K562 (cell line): Measurements from ENCODE around the gene OPA1. TPM values are rescaled to one million over a fixed set of nuclear protein-coding genes. Genes with fewer than 3 reads are reported as not detected.

Experiments used
- ATAC-seq: fragments of 200-7000 bp; cut with Tn5 transposase; 3 replicates; pipeline ENCODE4 v1.9.1; 2020; ENCODE audit warnings: moderate library complexity
- BruUV-seq: library from RNA; stranded (reverse); fragments of 400-500 nt; replicated peaks from 2 replicates; lab custom pipeline; 2021; lab: Mats Ljungman, UMichigan
- CTCF ChIA-PET: fragments of 300-600 bp; formaldehyde crosslinking; extraction: SDS; loops from one replicate; lab custom pipeline; 2021; ENCODE audit warnings: low intra/inter-chr PET ratio; lab: Yijun Ruan, JAX
- POLR2A ChIA-PET: fragments of 300-600, 350-650 bp; sonication (Branson Sonifier 250); formaldehyde crosslinking; extraction: SDS; loops from one replicate; lab custom pipeline; 2021; ENCODE audit warnings: antibody characterized with exemption, inconsistent platforms; lab: Yijun Ruan, JAX
- DNase-seq, 4 experiments: peaks; one replicate each; pipeline versions ENCODE4 v3.0.0 to v3.0.0-alpha.2; 2011 to 2018; ENCODE audit warnings: low spot score in 3 of 4, mixed read lengths in 3 of 4; ENCODE audit errors: extremely low read depth in 1 of 4
- FAIRE-seq: peaks from 2 replicates; lab custom pipeline; 2011; peaks lifted over from hg19 to GRCh38; lab: Jason Lieb, UNC
- H2AFZ ChIP-seq: 2 replicates; pipeline ENCODE4 v1.6.0; 2011; ENCODE audit warnings: low read depth, low read length, control low read depth, inconsistent platforms
- H3K27ac ChIP-seq: fragments of 200-600 bp; 3 replicates; pipeline ENCODE4 v1.8.0; 2011; ENCODE audit warnings: low read depth, mild to moderate bottlenecking, control low read depth, inconsistent platforms, low read length, moderate library complexity, mixed read lengths; ENCODE audit errors: extremely low read depth
- H3K27me3 ChIP-seq, 2 experiments: fragments of 300-600 bp in 1 of 2; 2 replicates in 1 of 2; 3 replicates in 1 of 2; pipeline versions ENCODE4 v1.6.0 to v1.8.0; 2011; ENCODE audit warnings: inconsistent platforms in 2 of 2, low read length in 2 of 2, mild to moderate bottlenecking in 1 of 2, mixed read lengths in 1 of 2, moderate library complexity in 1 of 2; ENCODE audit not compliant: control insufficient read depth in 2 of 2, insufficient read depth in 2 of 2
- H3K36me3 ChIP-seq: fragments of 300-600 bp; 3 replicates; pipeline ENCODE4 v1.8.0; 2011; ENCODE audit warnings: mild to moderate bottlenecking, low read length, inconsistent platforms; ENCODE audit not compliant: control insufficient read depth, insufficient read depth
- H3K4me1 ChIP-seq, 2 experiments: fragments of 200-600 bp in 1 of 2; replicated peaks in 1 of 2; 2 replicates in 1 of 2; 3 replicates in 1 of 2; pipeline versions ENCODE4 v1.5.1 to v1.8.0; 2011; ENCODE audit warnings: inconsistent platforms in 2 of 2, low read length in 2 of 2, mild to moderate bottlenecking in 1 of 2, mixed read lengths in 1 of 2, moderate library complexity in 1 of 2; ENCODE audit not compliant: control insufficient read depth in 2 of 2, insufficient read depth in 2 of 2
- H3K4me2 ChIP-seq: 2 replicates; pipeline ENCODE4 v1.6.1; 2011; ENCODE audit warnings: low read length, control low read depth, inconsistent platforms, mixed read lengths; ENCODE audit not compliant: insufficient read depth
- H3K4me3 ChIP-seq: fragments of 200-600 bp; sonication (generic), shearing (Covaris generic); 2 replicates; pipeline ENCODE4 v1.5.1; 2016; ENCODE audit warnings: control low read depth, inconsistent platforms
- H3K79me2 ChIP-seq: fragments of 200-600 bp; 3 replicates; pipeline ENCODE4 v1.8.0; 2011; ENCODE audit warnings: low read length, inconsistent platforms; ENCODE audit not compliant: control insufficient read depth, insufficient read depth
- H3K9ac ChIP-seq, 2 experiments: 2 replicates each; pipeline versions ENCODE4 v1.6.0 to v1.6.1; 2011; ENCODE audit warnings: low read depth in 2 of 2, low read length in 2 of 2, control low read depth in 1 of 2, inconsistent platforms in 1 of 2, mild to moderate bottlenecking in 1 of 2, mixed read lengths in 1 of 2; ENCODE audit not compliant: insufficient read depth in 1 of 2
- H3K9me1 ChIP-seq: one replicate; pipeline ENCODE4 v1.6.0; 2011; ENCODE audit warnings: inconsistent platforms, mild to moderate bottlenecking, low read length, moderate library complexity; ENCODE audit not compliant: control insufficient read depth, insufficient read depth
- H3K9me3 ChIP-seq: replicated peaks from 2 replicates; pipeline ENCODE4 v1.5.1; 2011; ENCODE audit warnings: low read depth, low read length, inconsistent platforms; ENCODE audit not compliant: control insufficient read depth, insufficient read depth
- H4K20me1 ChIP-seq: replicated peaks from 2 replicates; pipeline ENCODE4 v1.6.1; 2011; ENCODE audit warnings: low read length, inconsistent platforms, mixed read lengths; ENCODE audit not compliant: control insufficient read depth, insufficient read depth
- C11orf30 ChIP-seq: fragments of 450-650 bp; IDR thresholded peaks from 2 replicates; pipeline ENCODE4 v1.6.1; 2016; ENCODE audit warnings: low read depth, mild to moderate bottlenecking
- COPS2 ChIP-seq: fragments of 450-650 bp; conservative IDR thresholded peaks from 2 replicates; pipeline ENCODE4 v1.6.1; 2016; ENCODE audit warnings: mild to moderate bottlenecking, moderate library complexity
- KDM4B ChIP-seq, 2 experiments: fragments of 450-650 bp in 1 of 2; sonication (generic) in 1 of 2; IDR thresholded peaks; 2 replicates each; pipeline ENCODE4 v1.6.1; 2016 to 2017; ENCODE audit warnings: borderline replicate concordance in 2 of 2, antibody characterized with exemption in 1 of 2, low read depth in 1 of 2, mild to moderate bottlenecking in 1 of 2
- LCOR ChIP-seq: sonication (generic); formaldehyde crosslinking; IDR thresholded peaks from 2 replicates; pipeline ENCODE4 v1.8.0; 2022; ENCODE audit warnings: mild to moderate bottlenecking, missing genetic modification reagents
- MAFF ChIP-seq: IDR thresholded peaks from 2 replicates; pipeline ENCODE4 v1.6.1; 2012; ENCODE audit warnings: low read length, improper control_type of control experiment
- MAFG ChIP-seq: fragments of 450-650 bp; conservative IDR thresholded peaks from 2 replicates; pipeline ENCODE4 v1.6.1; 2016; ENCODE audit warnings: missing genetic modification characterization, missing compliant biosample characterization
- MAFK ChIP-seq: IDR thresholded peaks from 2 replicates; pipeline ENCODE4 v1.6.1; 2011; ENCODE audit warnings: low read length, improper control_type of control experiment
- SAFB ChIP-seq: fragments of 200-400 bp; formaldehyde crosslinking; IDR thresholded peaks from 2 replicates; pipeline ENCODE4 v1.6.1; 2017; ENCODE audit warnings: low read depth, low read length, borderline replicate concordance
- SAP30 ChIP-seq: fragments of 200-600 bp; sonication (generic); IDR thresholded peaks from 2 replicates; pipeline ENCODE4 v1.6.1; 2012; ENCODE audit warnings: borderline replicate concordance, low read depth, mild to moderate bottlenecking, moderate library complexity, low read length, control low read depth, inconsistent platforms; ENCODE audit not compliant: insufficient read depth, poor library complexity, severe bottlenecking
- SMAD2 ChIP-seq: fragments of 150-350 bp; IDR thresholded peaks from 2 replicates; pipeline ENCODE4 v1.6.1; 2014; ENCODE audit warnings: low read depth, mild to moderate bottlenecking, low read length
- ZNF174 ChIP-seq: fragments of 250-450 bp; sonication (Bioruptor Pico); IDR thresholded peaks from 2 replicates; pipeline ENCODE4 v1.4.0; 2020; ENCODE audit warnings: mild to moderate bottlenecking
- ZNF316 ChIP-seq: fragments of 450-650 bp; IDR thresholded peaks from 2 replicates; pipeline ENCODE4 v1.6.1; 2016
- ZNF586 ChIP-seq: fragments of 450-650 bp; formaldehyde crosslinking; conservative IDR thresholded peaks from 2 replicates; pipeline ENCODE4 v1.4.0; 2020; ENCODE audit warnings: mild to moderate bottlenecking, moderate library complexity
- ZNF639 ChIP-seq, 2 experiments: fragments of 200-800 bp in 1 of 2; sonication (Bioruptor generic) in 1 of 2; sonication (generic) in 1 of 2; formaldehyde crosslinking in 1 of 2; IDR thresholded peaks in 1 of 2; conservative IDR thresholded peaks in 1 of 2; 2 replicates each; pipeline versions ENCODE4 v1.5.0 to v1.6.1; 2016 to 2020; ENCODE audit warnings: missing compliant biosample characterization in 1 of 2, missing genetic modification characterization in 1 of 2, missing genetic modification reagents in 1 of 2
- WGBS: fragments of 100-300 bp; shearing (Covaris generic); methylation state at CpG from one replicate; pipeline ENCODE4 v1.1.6; 2016; ENCODE audit warnings: low coverage, mixed read lengths; ENCODE audit not compliant: insufficient coverage; ENCODE audit errors: missing lambda C conversion rate; 5-methylcytosine and 5-hydroxymethylcytosine counted together
- in situ Hi-C: fragments of 300-500 bp; cut with MboI; formaldehyde crosslinking; loops from 4 replicates; pipeline ENCODE4 v1.15.0; 2018; ENCODE audit warnings: inconsistent platforms, mixed read lengths
- intact Hi-C: fragments of 100-400 bp; cut with micrococcal nuclease; formaldehyde crosslinking; loops from 2 replicates; pipeline ENCODE4 v1.14.2; 2022
- polyA plus RNA-seq, 8 experiments: library from polyadenylated mRNA; depleted of rRNA in 4 of 8; stranded (reverse) in 5 of 8; unstranded in 3 of 8; fragments of >200 nt; fragmentation: Nextera tagmentation in 2 of 8; fragmentation: Illumina TruSeq in 1 of 8; extraction: Ambion mirVana in 2 of 8; extraction: Trizol in 1 of 8; gene quantifications; 2 replicates each; pipeline versions ENCODE4 v1.2.1 to v1.2.3, GENCODE V29; 2011 to 2014; ENCODE audit warnings: inconsistent platforms in 1 of 8, missing spikeins in 1 of 8
- total RNA-seq, 7 experiments: library from RNA; depleted of rRNA in 6 of 7; stranded (reverse); fragments of >200 nt in 6 of 7; fragmentation: Illumina TruSeq in 2 of 7; extraction: Trizol in 2 of 7; gene quantifications; 2 replicates each; pipeline versions ENCODE4 v1.2.1 to v1.2.3, GENCODE V29; 2011 to 2021; ENCODE audit warnings: low replicate concordance in 1 of 7
- TF ChIP-seq, protein P1 (sequence below): fragments of 450-650 bp; formaldehyde crosslinking; IDR thresholded peaks from 2 replicates; pipeline ENCODE4 v1.4.0; 2020; ENCODE audit warnings: mild to moderate bottlenecking, mixed read lengths
- TF ChIP-seq, protein P2 (sequence below): conservative IDR thresholded peaks from 2 replicates; pipeline ENCODE4 v1.6.1; 2011; ENCODE audit warnings: low read depth, mild to moderate bottlenecking, low read length; ENCODE audit not compliant: control insufficient read depth

OPA1 gene
- total and polyA plus RNA-seq, 9 of the 15 experiments (the other 6 are each of a cell fraction or from before 2014, with no cell fraction given) = 19.7 to 127 (median 94.7) TPM

- H3K4me2 ChIP-seq = no peak overlapping the region
- FAIRE-seq = no peak
- CTCF ChIA-PET = no interaction called here
These were observed 57.6 kb downstream of the OPA1 start for GRCh38 chr3:193650585-193650984.

More at GRCh38 chr3:193650585-193650984, 57.6 kb downstream of the OPA1 start:
- DNase-seq = no peak
- Histone ChIP-seq H3K9ac (no peak overlapping the region), H3K4me1 (peaks cover 0 to 7% of the 10 kb centered on the region in 2 experiments; a peak in 2 of 5 replicates), H3K79me2 (no peaks in the 10 kb centered on the region), H2AFZ (no peak overlapping the region), H4K20me1 (no peaks in the 10 kb centered on the region), H3K4me3 (no peak overlapping the region), H3K9me1 (no peaks in the 10 kb centered on the region), H3K9me3 (no peaks in the 10 kb centered on the region), H3K27me3 (no peaks in the 10 kb centered on the region), H3K27ac (no peak overlapping the region), H3K36me3 (peaks cover 75% of the 10 kb centered on the region)
- ATAC-seq = no peak
- intact Hi-C loops = no loop called here
- WGBS = 97% methylated on average over 2 of the region's 2 CpGs
- BruUV-seq = no TSS peak
- POLR2A ChIA-PET = no interaction called here
- in situ Hi-C loops = loop anchor here (10.0 kb wide), 1 partner anchor 674 kb away; no protein-coding TSS in a partner anchor
- TF ChIP-seq KDM4B (IDR thresholded peaks at IDR 0.05; ENCODE audit: borderline replicate concordance in 2 of 2, low read depth in 1 of 2) = no peak
- no peak for TF ChIP-seq SMAD2
- TF ChIP-seq COPS2 = no peak
- no peak for TF ChIP-seq SAFB
- TF ChIP-seq SAP30 = no peak
- no peak for TF ChIP-seq ZNF639 (CRISPR knock-in tag; conservative IDR thresholded peaks at IDR 0.05 in 1 of 2, IDR thresholded peaks at IDR 0.05 in 1 of 2)
- peak; percentile 81 for TF ChIP-seq ZNF316
- TF ChIP-seq, protein P1, sequence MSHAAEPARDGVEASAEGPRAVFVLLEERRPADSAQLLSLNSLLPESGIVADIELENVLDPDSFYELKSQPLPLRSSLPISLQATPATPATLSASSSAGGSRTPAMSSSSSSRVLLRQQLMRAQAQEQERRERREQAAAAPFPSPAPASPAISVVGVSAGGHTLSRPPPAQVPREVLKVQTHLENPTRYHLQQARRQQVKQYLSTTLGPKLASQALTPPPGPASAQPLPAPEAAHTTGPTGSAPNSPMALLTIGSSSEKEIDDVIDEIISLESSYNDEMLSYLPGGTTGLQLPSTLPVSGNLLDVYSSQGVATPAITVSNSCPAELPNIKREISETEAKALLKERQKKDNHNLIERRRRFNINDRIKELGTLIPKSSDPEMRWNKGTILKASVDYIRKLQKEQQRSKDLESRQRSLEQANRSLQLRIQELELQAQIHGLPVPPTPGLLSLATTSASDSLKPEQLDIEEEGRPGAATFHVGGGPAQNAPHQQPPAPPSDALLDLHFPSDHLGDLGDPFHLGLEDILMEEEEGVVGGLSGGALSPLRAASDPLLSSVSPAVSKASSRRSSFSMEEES (CRISPR knock-in tag) = peak; percentile 71
- no peak for TF ChIP-seq LCOR (CRISPR knock-in tag)
- TF ChIP-seq ZNF586 (CRISPR knock-in tag) = no peak
- TF ChIP-seq ZNF174 = no peak
- TF ChIP-seq, protein P2, sequence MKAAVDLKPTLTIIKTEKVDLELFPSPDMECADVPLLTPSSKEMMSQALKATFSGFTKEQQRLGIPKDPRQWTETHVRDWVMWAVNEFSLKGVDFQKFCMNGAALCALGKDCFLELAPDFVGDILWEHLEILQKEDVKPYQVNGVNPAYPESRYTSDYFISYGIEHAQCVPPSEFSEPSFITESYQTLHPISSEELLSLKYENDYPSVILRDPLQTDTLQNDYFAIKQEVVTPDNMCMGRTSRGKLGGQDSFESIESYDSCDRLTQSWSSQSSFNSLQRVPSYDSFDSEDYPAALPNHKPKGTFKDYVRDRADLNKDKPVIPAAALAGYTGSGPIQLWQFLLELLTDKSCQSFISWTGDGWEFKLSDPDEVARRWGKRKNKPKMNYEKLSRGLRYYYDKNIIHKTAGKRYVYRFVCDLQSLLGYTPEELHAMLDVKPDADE = no peak
- peak; percentile 37 for TF ChIP-seq MAFK
- TF ChIP-seq C11orf30 = peak; percentile 66
- peak; percentile 43 for TF ChIP-seq MAFF
- TF ChIP-seq MAFG (tag) = peak; percentile 49
